Measurements from ENCODE around the gene LRRC8A.

DNA sequence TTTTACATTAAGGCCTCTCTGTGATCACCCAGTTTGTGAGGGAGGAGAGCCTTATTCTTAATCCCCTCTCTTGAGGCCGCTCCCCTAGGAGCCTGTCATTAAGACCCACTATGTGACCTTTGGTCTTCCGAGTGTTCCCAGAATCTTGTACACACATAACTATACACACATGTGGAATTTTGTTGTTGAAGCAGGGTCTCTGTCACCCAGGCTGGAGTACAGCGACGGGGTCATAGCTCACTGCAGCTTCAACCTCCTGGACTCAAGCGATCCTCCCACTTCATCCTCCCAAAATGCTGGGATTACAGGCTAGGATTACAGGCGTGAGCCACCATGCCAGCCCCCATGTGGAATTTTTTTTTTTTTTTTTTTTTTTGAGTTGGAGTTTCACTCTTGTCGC, 24.0 kb downstream of the LRRC8A start:
- TF ChIP-seq, protein P1, sequence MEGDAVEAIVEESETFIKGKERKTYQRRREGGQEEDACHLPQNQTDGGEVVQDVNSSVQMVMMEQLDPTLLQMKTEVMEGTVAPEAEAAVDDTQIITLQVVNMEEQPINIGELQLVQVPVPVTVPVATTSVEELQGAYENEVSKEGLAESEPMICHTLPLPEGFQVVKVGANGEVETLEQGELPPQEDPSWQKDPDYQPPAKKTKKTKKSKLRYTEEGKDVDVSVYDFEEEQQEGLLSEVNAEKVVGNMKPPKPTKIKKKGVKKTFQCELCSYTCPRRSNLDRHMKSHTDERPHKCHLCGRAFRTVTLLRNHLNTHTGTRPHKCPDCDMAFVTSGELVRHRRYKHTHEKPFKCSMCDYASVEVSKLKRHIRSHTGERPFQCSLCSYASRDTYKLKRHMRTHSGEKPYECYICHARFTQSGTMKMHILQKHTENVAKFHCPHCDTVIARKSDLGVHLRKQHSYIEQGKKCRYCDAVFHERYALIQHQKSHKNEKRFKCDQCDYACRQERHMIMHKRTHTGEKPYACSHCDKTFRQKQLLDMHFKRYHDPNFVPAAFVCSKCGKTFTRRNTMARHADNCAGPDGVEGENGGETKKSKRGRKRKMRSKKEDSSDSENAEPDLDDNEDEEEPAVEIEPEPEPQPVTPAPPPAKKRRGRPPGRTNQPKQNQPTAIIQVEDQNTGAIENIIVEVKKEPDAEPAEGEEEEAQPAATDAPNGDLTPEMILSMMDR (IDR thresholded peaks at IDR 0.05; ENCODE audit: low read length) = no peak
- TF ChIP-seq EZH2 (IDR thresholded peaks at IDR 0.05; ENCODE audit: borderline replicate concordance, low read length) = no peak
